ENCODE data around the gene KCNK4. TPM values are rescaled to one million over a fixed set of nuclear protein-coding genes. Genes with fewer than 3 reads are reported as not detected.
A peak's percentile ranks its signal among the peaks of the same experiment; 100 is the strongest.

KCNK4 gene
- total and polyA plus RNA-seq, 2 donors (not counting 3 experiments of a cell fraction or from before 2014, with no cell fraction given), result 0.06 to 0.44 TPM

DNA sequence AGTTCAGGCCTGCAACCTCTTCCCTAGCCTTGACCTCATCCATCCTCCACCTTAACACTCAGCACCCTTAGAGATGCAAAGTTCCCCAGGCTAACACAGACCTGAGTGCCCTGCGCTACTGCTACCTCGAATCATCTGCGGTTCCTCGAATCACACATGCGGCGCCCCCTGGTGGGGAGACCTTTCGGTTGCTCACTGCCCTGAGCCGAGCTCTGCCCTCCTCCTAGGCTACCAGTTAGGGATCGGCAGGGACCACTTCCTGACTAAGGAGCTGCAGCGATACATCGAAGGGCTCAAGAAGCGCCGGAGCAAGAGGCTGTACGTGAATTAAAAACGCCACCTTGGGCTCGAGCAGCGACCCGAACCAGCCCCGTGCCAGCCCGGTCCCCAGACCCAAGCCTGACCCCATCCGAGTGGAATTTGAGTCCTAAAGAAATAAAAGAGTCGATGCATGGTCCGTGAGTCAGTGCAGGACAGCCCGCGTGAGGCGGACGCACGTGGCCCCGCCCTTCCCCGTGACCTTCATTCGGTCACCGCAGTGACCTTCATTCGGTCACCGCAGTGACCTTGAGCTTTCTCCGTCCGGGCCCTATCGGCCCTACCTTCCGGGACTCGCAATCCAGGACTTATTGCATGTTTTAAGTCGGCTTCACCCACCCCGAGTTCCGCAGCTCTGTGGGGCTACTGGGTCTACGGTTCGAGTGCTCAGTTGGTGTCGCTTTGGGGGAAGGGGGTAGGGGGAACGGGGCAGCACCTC lies 13.4 kb downstream of the KCNK4 start:
- intact Hi-C loops (cut with micrococcal nuclease), result loop anchor here (1.0 to 5.0 kb wide), 7 partner anchors 13 to 467 kb away; partner anchors contain the start of genes BAD, FKBP2, GPR137 and MARK2
- DNase-seq (ENCODE audit: low read depth, low spot score), result peak; percentile 85
- H3K4me2 ChIP-seq (ENCODE audit: insufficient read depth, low read length), result peak overlapping the region; percentile 50
- no peaks in the 10 kb centered on the region for H3K9me3 ChIP-seq (replicated peaks; ENCODE audit: control insufficient read depth, insufficient read depth, low read length)
- dilution Hi-C loops (cut with MboI; ENCODE audit: extremely low pct_ligation_motif_present, low sequenced_read_pairs), result no loop called here
- H3K27me3 ChIP-seq (ENCODE audit: control insufficient read depth in 2 of 2, insufficient read depth in 2 of 2, low read length in 2 of 2), result peaks cover 4 to 11% of the 10 kb centered on the region in 2 experiments
- ChIA-PET CTCF (interaction anchor here (0.6 to 6.7 kb wide), 40 partner anchors 9 to 304 kb away, joined by 3 to 413 read pairs (median 4); partner anchors contain the start of genes BAD, FERMT3, FKBP2 and KCNK4), POLR2A (interaction anchor here (0.9 to 1.1 kb wide), 3 partner anchors 13 to 78 kb away, joined by 3 to 5 read pairs (median 4); partner anchors contain the start of genes NUDT22, PRDX5, TRMT112 and TRPT1)
- no peaks in the 10 kb centered on the region for H3K9me1 ChIP-seq (replicated peaks; ENCODE audit: control insufficient read depth, extremely low read depth, insufficient read depth, low read length)
- H3K36me3 ChIP-seq (ENCODE audit: control insufficient read depth in 2 of 2, extremely low read depth in 1 of 2, insufficient read depth in 2 of 2, low read length in 2 of 2), result no peaks in the 10 kb centered on the region
- H3K9ac ChIP-seq (replicated peaks; ENCODE audit: extremely low read depth, insufficient read depth, low read length), result peak overlapping the region; percentile 20
- peak overlapping the region; percentile 49 for H3K27ac ChIP-seq (ENCODE audit: insufficient read depth, low read depth, low read length)
- H3K4me3 ChIP-seq (replicated peaks in 1 of 3; ENCODE audit: insufficient read depth in 1 of 3, low read depth in 1 of 3, low read length in 3 of 3), result peak overlapping the region; percentile 14 to 57 (median 39)
- BruUV-seq (replicated peaks), result no TSS peak
- H2AFZ ChIP-seq (ENCODE audit: low read depth, low read length), result peak overlapping the region; percentile 49
- no peaks in the 10 kb centered on the region for H4K20me1 ChIP-seq (replicated peaks; ENCODE audit: control insufficient read depth, extremely low read depth, insufficient read depth, low read length)
- H3K4me1 ChIP-seq (ENCODE audit: control insufficient read depth, extremely low read depth, insufficient read depth, low read length), result peaks cover 21% of the 10 kb centered on the region
- no peak for TF ChIP-seq MYC (IDR thresholded peaks at IDR 0.05; ENCODE audit: low read depth, low read length)
- peak; percentile 35 for TF ChIP-seq POLR2A (IDR thresholded peaks at IDR 0.05; ENCODE audit: low read depth, low read length)
- no peak for TF ChIP-seq FOS (IDR thresholded peaks at IDR 0.05; ENCODE audit: borderline replicate concordance, insufficient read depth, low read length)
- TF ChIP-seq, protein P1, sequence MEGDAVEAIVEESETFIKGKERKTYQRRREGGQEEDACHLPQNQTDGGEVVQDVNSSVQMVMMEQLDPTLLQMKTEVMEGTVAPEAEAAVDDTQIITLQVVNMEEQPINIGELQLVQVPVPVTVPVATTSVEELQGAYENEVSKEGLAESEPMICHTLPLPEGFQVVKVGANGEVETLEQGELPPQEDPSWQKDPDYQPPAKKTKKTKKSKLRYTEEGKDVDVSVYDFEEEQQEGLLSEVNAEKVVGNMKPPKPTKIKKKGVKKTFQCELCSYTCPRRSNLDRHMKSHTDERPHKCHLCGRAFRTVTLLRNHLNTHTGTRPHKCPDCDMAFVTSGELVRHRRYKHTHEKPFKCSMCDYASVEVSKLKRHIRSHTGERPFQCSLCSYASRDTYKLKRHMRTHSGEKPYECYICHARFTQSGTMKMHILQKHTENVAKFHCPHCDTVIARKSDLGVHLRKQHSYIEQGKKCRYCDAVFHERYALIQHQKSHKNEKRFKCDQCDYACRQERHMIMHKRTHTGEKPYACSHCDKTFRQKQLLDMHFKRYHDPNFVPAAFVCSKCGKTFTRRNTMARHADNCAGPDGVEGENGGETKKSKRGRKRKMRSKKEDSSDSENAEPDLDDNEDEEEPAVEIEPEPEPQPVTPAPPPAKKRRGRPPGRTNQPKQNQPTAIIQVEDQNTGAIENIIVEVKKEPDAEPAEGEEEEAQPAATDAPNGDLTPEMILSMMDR (IDR thresholded peaks at IDR 0.05; ENCODE audit: extremely low read depth in 1 of 2, insufficient read depth in 1 of 2, low read depth in 1 of 2, low read length in 2 of 2), result peak; percentile 91 to 92
- no peak for TF ChIP-seq EZH2 (IDR thresholded peaks at IDR 0.05; ENCODE audit: borderline replicate concordance, low read depth, low read length, severe bottlenecking)
- no peak for TF ChIP-seq GATA2 (IDR thresholded peaks at IDR 0.05; ENCODE audit: insufficient read depth, insufficient read length, low read depth, low read length)
- TF ChIP-seq MAX (IDR thresholded peaks at IDR 0.05; ENCODE audit: insufficient read depth, insufficient read length), result peak; percentile 67
- TF ChIP-seq POLR2AphosphoS5 (IDR thresholded peaks at IDR 0.05; ENCODE audit: insufficient read depth, low read depth, low read length), result peak; percentile 14
- TF ChIP-seq JUN (IDR thresholded peaks at IDR 0.05; ENCODE audit: borderline replicate concordance, insufficient read depth, insufficient read length, low read depth), result no peak
- FAIRE-seq, result peak; percentile 94
- peaks cover 10% of the 10 kb centered on the region for H3K79me2 ChIP-seq (ENCODE audit: control insufficient read depth, insufficient read depth, low read length)

All from endothelial cell of umbilical vein (primary cell).